A549 (cell line): Measurements from ENCODE around the gene CTIF.

Experiments
- CBX2 ChIP-seq: fragments of 200-600 bp; sonication (generic); IDR thresholded peaks from 2 replicates; pipeline ENCODE4 v1.6.1; 2016; ENCODE audit warnings: low read depth, mild to moderate bottlenecking, borderline replicate concordance
- CBX8 ChIP-seq: fragments of 200-600 bp; sonication (generic); IDR thresholded peaks from 2 replicates; pipeline ENCODE4 v1.6.1; 2016
- CEBPB ChIP-seq, 2 experiments: fragments of >200 bp in 1 of 2; sonication (Bioruptor Twin) in 1 of 2; formaldehyde crosslinking in 1 of 2; IDR thresholded peaks; 2 replicates each; pipeline ENCODE4 v1.6.1; 2012 to 2016
- CTCF ChIP-seq: fragments of >200 bp; sonication (Bioruptor Twin); formaldehyde crosslinking; IDR thresholded peaks from 3 replicates; pipeline ENCODE4 v1.5.1; 2016
- MAFK ChIP-seq: fragments of 450-650 bp; IDR thresholded peaks from 2 replicates; pipeline ENCODE4 v1.6.1; 2014; ENCODE audit not compliant: partially characterized antibody
- POLR2A ChIP-seq: IDR thresholded peaks from 2 replicates; pipeline ENCODE4 v1.6.1; 2012; ENCODE audit warnings: mild to moderate bottlenecking, low read length
- RAD21 ChIP-seq, 2 experiments: fragments of >200 bp in 1 of 2; sonication (Bioruptor Twin) in 1 of 2; formaldehyde crosslinking in 1 of 2; IDR thresholded peaks in 1 of 2; conservative IDR thresholded peaks in 1 of 2; 2 replicates in 1 of 2; 3 replicates in 1 of 2; pipeline ENCODE4 v1.6.1; 2012 to 2018; ENCODE audit warnings: inconsistent platforms in 1 of 2
- SMC3 ChIP-seq: fragments of >200 bp; sonication (Bioruptor Twin); formaldehyde crosslinking; IDR thresholded peaks from 3 replicates; pipeline ENCODE4 v1.6.1; 2018; ENCODE audit warnings: inconsistent platforms
- ZFP36 ChIP-seq: fragments of 450-650 bp; IDR thresholded peaks from 2 replicates; pipeline ENCODE4 v1.6.1; 2014; ENCODE audit warnings: borderline replicate concordance; ENCODE audit not compliant: partially characterized antibody

- TF ChIP-seq POLR2A (no peak), CTCF (no peak), CBX2 (no peak), ZFP36 (no peak), CEBPB (IDR thresholded peaks at IDR 0.05) (no peak), RAD21 (conservative IDR thresholded peaks at IDR 0.05 in 1 of 2, IDR thresholded peaks at IDR 0.05 in 1 of 2) (no peak), CBX8 (no peak), SMC3 (no peak), MAFK (no peak)
Measured at GRCh38 chr18:48728204-48728833, 189.5 kb downstream of the CTIF start.
